ENCODE measurements around the gene UFD1. TPM values are rescaled to one million over a fixed set of nuclear protein-coding genes. Genes with fewer than 3 reads are reported as not detected.
A peak's percentile ranks its signal among the peaks of the same experiment; 100 is the strongest.

UFD1 gene
- total and polyA plus RNA-seq, 9 of the 15 experiments (the other 6 are each of a cell fraction or from before 2014, with no cell fraction given): 238 to 645 (median 363) TPM

- TF ChIP-seq JUNB (CRISPR knock-in tag; conservative IDR thresholded peaks at IDR 0.05): no peak
- TF ChIP-seq, protein P1, sequence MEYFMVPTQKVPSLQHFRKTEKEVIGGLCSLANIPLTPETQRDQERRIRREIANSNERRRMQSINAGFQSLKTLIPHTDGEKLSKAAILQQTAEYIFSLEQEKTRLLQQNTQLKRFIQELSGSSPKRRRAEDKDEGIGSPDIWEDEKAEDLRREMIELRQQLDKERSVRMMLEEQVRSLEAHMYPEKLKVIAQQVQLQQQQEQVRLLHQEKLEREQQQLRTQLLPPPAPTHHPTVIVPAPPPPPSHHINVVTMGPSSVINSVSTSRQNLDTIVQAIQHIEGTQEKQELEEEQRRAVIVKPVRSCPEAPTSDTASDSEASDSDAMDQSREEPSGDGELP (CRISPR knock-in tag; IDR thresholded peaks at IDR 0.05; ENCODE audit: borderline replicate concordance): no peak
- no peak for TF ChIP-seq HMG20A (CRISPR knock-in tag; conservative IDR thresholded peaks at IDR 0.05)
- TF ChIP-seq ELF1 (tag; IDR thresholded peaks at IDR 0.05): no peak
- TF ChIP-seq, protein P2, sequence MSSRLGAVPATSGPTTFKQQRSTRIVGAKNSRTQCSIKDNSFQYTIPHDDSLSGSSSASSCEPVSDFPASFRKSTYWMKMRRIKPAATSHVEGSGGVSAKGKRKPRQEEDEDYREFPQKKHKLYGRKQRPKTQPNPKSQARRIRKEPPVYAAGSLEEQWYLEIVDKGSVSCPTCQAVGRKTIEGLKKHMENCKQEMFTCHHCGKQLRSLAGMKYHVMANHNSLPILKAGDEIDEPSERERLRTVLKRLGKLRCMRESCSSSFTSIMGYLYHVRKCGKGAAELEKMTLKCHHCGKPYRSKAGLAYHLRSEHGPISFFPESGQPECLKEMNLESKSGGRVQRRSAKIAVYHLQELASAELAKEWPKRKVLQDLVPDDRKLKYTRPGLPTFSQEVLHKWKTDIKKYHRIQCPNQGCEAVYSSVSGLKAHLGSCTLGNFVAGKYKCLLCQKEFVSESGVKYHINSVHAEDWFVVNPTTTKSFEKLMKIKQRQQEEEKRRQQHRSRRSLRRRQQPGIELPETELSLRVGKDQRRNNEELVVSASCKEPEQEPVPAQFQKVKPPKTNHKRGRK (tag; IDR thresholded peaks at IDR 0.05): no peak
- TF ChIP-seq ZBTB5 (IDR thresholded peaks at IDR 0.05): no peak
- peak; percentile 55 for TF ChIP-seq ZNF239 (CRISPR knock-in tag; IDR thresholded peaks at IDR 0.05)
- TF ChIP-seq SPI1 (IDR thresholded peaks at IDR 0.05; ENCODE audit: borderline replicate concordance, low read depth, low read length): no peak
- TF ChIP-seq, protein P3, sequence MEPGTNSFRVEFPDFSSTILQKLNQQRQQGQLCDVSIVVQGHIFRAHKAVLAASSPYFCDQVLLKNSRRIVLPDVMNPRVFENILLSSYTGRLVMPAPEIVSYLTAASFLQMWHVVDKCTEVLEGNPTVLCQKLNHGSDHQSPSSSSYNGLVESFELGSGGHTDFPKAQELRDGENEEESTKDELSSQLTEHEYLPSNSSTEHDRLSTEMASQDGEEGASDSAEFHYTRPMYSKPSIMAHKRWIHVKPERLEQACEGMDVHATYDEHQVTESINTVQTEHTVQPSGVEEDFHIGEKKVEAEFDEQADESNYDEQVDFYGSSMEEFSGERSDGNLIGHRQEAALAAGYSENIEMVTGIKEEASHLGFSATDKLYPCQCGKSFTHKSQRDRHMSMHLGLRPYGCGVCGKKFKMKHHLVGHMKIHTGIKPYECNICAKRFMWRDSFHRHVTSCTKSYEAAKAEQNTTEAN (CRISPR knock-in tag; IDR thresholded peaks at IDR 0.05): no peak
- TF ChIP-seq TARDBP (IDR thresholded peaks at IDR 0.05): no peak
- TF ChIP-seq ARNT (IDR thresholded peaks at IDR 0.05): 0 out of 4 replicates have a peak, but pooled peaks have one; percentile 56 to 59
- TF ChIP-seq FOXJ2 (tag; IDR thresholded peaks at IDR 0.05): 0 out of 2 replicates have a peak, but pooled peaks have one; percentile 52
- TF ChIP-seq ZFPM2 (CRISPR knock-in tag; IDR thresholded peaks at IDR 0.05): no peak
- TF ChIP-seq NFIX (CRISPR knock-in tag; IDR thresholded peaks at IDR 0.05; ENCODE audit: low read depth): peak; percentile 72
- peak; percentile 52; the same call in 1 of the 2 replicates for TF ChIP-seq ZKSCAN1 (IDR thresholded peaks at IDR 0.05; ENCODE audit: low read depth, low read length)
- TF ChIP-seq HNRNPK (IDR thresholded peaks at IDR 0.05; ENCODE audit: low read depth, low read length, poor library complexity, severe bottlenecking): no peak
- no peak for TF ChIP-seq HNRNPH1 (optimal IDR thresholded peaks at IDR 0.05; ENCODE audit: low read depth, low read length)
- TF ChIP-seq ZNF274 (IDR thresholded peaks at IDR 0.05; ENCODE audit: borderline replicate concordance, low read depth, low read length): peak; percentile 65; the same call in 1 of the 2 replicates
- TF ChIP-seq BCL6 (CRISPR knock-in tag; IDR thresholded peaks at IDR 0.05): no peak
- peak; percentile 32; the same call in 1 of the 2 replicates for TF ChIP-seq ZNF583 (CRISPR knock-in tag; IDR thresholded peaks at IDR 0.05)
- no peak for TF ChIP-seq NR4A1 (CRISPR knock-in tag; IDR thresholded peaks at IDR 0.05)
- peak; percentile 63; the same call in 1 of the 2 replicates for TF ChIP-seq NR4A1 (tag; IDR thresholded peaks at IDR 0.05)
- no peak for TF ChIP-seq ZNF586 (CRISPR knock-in tag; conservative IDR thresholded peaks at IDR 0.05)
- TF ChIP-seq ZNF143 (CRISPR knock-in tag; IDR thresholded peaks at IDR 0.05): no peak
These were observed 71.1 kb downstream of the UFD1 start (continued) for GRCh38 chr22:19407649-19408606.
